ENCODE data around the gene ODF2L.
"Not testable (repeated sequence)": the region's sequence is repeated elsewhere in the genome, so short reads cannot be mapped to it uniquely, and the experiment has no call there.

The ODF2L gene

GRCh38 chr1:86362807-86363206 lies 33.3 kb downstream of the ODF2L start:
- in situ Hi-C loops (cut with HindIII; ENCODE audit: low sequenced_read_pairs) = no loop called here
- DNase-seq (ENCODE audit: low read depth) = no peak
- H3K4me3 ChIP-seq (ENCODE audit: low read depth, low read length) = no peak overlapping the region
- TF ChIP-seq, protein P1, sequence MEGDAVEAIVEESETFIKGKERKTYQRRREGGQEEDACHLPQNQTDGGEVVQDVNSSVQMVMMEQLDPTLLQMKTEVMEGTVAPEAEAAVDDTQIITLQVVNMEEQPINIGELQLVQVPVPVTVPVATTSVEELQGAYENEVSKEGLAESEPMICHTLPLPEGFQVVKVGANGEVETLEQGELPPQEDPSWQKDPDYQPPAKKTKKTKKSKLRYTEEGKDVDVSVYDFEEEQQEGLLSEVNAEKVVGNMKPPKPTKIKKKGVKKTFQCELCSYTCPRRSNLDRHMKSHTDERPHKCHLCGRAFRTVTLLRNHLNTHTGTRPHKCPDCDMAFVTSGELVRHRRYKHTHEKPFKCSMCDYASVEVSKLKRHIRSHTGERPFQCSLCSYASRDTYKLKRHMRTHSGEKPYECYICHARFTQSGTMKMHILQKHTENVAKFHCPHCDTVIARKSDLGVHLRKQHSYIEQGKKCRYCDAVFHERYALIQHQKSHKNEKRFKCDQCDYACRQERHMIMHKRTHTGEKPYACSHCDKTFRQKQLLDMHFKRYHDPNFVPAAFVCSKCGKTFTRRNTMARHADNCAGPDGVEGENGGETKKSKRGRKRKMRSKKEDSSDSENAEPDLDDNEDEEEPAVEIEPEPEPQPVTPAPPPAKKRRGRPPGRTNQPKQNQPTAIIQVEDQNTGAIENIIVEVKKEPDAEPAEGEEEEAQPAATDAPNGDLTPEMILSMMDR (IDR thresholded peaks at IDR 0.05; ENCODE audit: low read depth, low read length, missing control alignments) = peak; percentile 7

DNA sequence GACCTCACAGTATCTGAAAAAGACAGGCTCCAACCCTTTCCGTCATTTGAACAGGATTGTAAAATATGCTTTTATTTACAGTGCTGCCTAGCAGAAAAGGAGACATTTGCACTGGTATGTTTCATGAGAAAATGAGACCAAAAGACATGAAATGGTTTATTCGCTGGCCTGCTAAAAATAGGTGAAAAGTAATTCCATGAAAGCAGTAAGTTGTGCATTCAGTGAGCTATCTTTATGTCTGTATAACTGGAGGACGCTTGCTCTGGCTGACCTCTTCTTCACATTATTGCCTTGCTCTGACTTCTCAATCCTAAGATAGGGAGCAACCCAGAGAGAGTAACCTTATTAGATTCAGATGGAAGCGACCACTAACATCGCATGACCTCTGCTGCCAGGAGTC lies 38.3 kb downstream of the ODF2L start:
- no peak overlapping the region for H3K4me3 ChIP-seq (ENCODE audit: low read depth, low read length)
- TF ChIP-seq, protein P1 (IDR thresholded peaks at IDR 0.05; ENCODE audit: low read depth, low read length, missing control alignments) = no peak
- in situ Hi-C loops (cut with HindIII; ENCODE audit: low sequenced_read_pairs) = no loop called here
- no peak for DNase-seq (ENCODE audit: low read depth)

- in situ Hi-C loops (cut with HindIII; ENCODE audit: low sequenced_read_pairs) = no loop called here
- H3K4me3 ChIP-seq (ENCODE audit: low read depth, low read length) = no peak overlapping the region
- DNase-seq (ENCODE audit: low read depth) = peak; percentile 3
- TF ChIP-seq, protein P1 (IDR thresholded peaks at IDR 0.05; ENCODE audit: low read depth, low read length, missing control alignments) = peak; percentile 9
Observed at GRCh38 chr1:86356247-86356646, 39.9 kb downstream of the ODF2L start.

GRCh38 chr1:86352086-86352485 lies 44.0 kb downstream of the ODF2L start:
- TF ChIP-seq, protein P1 (IDR thresholded peaks at IDR 0.05; ENCODE audit: low read depth, low read length, missing control alignments) = no peak
- DNase-seq (ENCODE audit: low read depth) = no peak
- H3K4me3 ChIP-seq (ENCODE audit: low read depth, low read length) = no peak overlapping the region
- in situ Hi-C loops (cut with HindIII; ENCODE audit: low sequenced_read_pairs) = no loop called here

DNA sequence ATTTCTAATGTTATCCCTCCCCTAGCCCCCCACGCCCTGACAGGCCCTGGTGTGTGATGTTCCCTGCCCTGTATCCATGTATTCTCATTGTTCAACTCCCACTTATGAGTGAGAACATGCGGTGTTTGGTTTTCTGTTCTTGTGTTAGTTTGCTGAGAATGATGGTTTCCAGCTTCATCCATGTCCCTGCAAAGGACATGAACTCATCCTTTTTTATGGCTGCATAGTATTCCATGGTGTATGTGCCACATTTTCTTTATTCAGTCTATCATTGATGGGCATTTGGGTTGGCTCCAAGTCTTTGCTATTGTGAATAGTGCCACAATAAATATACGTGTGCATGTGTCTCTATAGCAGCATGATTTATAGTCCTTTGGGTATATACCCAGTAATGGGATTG lies 45.9 kb downstream of the ODF2L start:
- in situ Hi-C loops (cut with HindIII; ENCODE audit: low sequenced_read_pairs); DNase-seq (ENCODE audit: low read depth); H3K4me3 ChIP-seq (ENCODE audit: low read depth, low read length): not testable (repeated sequence)

GRCh38 chr1:86346388-86346787 lies 49.7 kb downstream of the ODF2L start:
- no peak overlapping the region for H3K4me3 ChIP-seq (ENCODE audit: low read depth, low read length)
- in situ Hi-C loops (cut with HindIII; ENCODE audit: low sequenced_read_pairs) = no loop called here
- no peak for DNase-seq (ENCODE audit: low read depth)
- TF ChIP-seq, protein P1 (IDR thresholded peaks at IDR 0.05; ENCODE audit: low read depth, low read length, missing control alignments) = no peak

DNA sequence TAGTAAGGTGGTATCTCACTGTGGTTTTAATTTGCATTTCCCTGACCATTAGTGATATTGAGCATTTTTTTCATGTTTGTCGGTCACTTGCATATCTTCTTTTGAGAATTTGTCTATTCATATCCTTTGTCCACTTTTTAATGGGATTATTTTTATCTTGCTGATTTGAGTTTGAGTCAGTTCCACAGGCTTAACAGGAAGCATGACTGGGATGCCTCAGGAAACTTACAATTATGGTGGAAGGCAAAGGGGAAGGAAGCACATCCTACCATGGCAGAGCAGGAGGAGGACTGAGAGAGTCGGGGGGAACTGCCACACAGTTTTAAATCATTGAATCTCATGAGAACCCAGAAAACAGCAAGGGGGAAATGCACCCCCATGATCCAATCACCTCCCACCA lies 51.1 kb downstream of the ODF2L start:
- DNase-seq (ENCODE audit: low read depth) = no peak
- TF ChIP-seq, protein P1 (IDR thresholded peaks at IDR 0.05; ENCODE audit: low read depth, low read length, missing control alignments) = no peak
- no peak overlapping the region for H3K4me3 ChIP-seq (ENCODE audit: low read depth, low read length)
- in situ Hi-C loops (cut with HindIII; ENCODE audit: low sequenced_read_pairs) = no loop called here
